ENCODE measurements around the gene DCXR. TPM values are rescaled to one million over a fixed set of nuclear protein-coding genes. Genes with fewer than 3 reads are reported as not detected.

The DCXR gene
- total and polyA plus RNA-seq, 10 of the 15 experiments (the other 5 are each of a cell fraction or from before 2014, with no cell fraction given) = 12.3 to 139 (median 88.9) TPM

DNA sequence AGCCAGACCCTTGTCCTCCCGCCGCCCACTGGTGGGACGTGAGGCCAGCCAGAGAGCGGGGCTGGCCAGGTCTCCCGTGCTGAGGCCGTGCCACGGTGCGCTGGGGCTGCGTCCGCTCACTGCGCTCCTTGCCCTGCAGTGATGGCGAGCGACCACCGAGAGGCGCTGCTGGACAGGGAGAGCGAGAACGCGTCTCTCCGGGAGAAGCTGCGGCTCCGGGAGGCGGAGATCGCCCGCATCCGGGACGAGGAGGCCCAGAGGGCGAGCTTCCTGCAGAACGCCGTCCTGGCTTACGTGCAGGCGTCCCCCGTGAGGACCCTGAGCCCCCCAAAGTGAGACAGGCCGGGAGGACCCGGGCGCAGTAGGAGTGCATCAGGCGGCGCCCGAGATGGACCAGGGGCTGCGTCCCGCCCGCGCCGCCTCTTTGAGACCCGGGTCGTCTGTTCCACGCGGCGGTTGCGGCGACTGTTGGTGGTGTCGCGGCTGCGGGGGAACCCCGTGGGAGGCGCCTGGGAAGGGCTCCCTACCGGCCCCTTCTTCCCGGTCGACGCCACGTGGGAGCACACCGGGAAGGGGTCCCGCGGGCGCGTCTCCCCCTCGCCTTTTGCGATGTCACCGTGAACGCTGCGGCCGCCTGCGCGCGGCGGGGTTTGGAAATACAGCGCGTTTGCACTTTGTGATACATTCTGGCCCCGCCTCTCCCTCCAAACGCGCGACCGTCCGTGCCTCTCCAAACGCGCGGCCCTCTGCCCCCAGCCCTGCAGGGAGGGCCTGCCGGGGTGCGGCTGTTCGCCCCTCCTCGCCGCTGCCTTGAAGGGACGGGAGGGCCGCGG is 6.8 kb downstream of the DCXR start (continued):
- TF ChIP-seq, protein P1, sequence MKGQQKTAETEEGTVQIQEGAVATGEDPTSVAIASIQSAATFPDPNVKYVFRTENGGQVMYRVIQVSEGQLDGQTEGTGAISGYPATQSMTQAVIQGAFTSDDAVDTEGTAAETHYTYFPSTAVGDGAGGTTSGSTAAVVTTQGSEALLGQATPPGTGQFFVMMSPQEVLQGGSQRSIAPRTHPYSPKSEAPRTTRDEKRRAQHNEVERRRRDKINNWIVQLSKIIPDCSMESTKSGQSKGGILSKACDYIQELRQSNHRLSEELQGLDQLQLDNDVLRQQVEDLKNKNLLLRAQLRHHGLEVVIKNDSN (IDR thresholded peaks at IDR 0.05; ENCODE audit: borderline replicate concordance, extremely low read length, insufficient read depth, low read depth, low read length) = no peak
- TF ChIP-seq, protein P2, sequence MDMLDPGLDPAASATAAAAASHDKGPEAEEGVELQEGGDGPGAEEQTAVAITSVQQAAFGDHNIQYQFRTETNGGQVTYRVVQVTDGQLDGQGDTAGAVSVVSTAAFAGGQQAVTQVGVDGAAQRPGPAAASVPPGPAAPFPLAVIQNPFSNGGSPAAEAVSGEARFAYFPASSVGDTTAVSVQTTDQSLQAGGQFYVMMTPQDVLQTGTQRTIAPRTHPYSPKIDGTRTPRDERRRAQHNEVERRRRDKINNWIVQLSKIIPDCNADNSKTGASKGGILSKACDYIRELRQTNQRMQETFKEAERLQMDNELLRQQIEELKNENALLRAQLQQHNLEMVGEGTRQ (IDR thresholded peaks at IDR 0.05; ENCODE audit: borderline replicate concordance, low read depth, low read length) = no peak
- no peak for TF ChIP-seq ZNF24 (IDR thresholded peaks at IDR 0.05)
- TF ChIP-seq RAD21 (IDR thresholded peaks at IDR 0.05; ENCODE audit: insufficient read depth, low read depth, low read length) = peak; percentile 94
- TF ChIP-seq FOS (IDR thresholded peaks at IDR 0.05; ENCODE audit: borderline replicate concordance, extremely low read depth, insufficient read length) = no peak
- TF ChIP-seq KAT2A (conservative IDR thresholded peaks at IDR 0.05; ENCODE audit: control insufficient read depth, low read depth, low read length) = no peak
- TF ChIP-seq, protein P3, sequence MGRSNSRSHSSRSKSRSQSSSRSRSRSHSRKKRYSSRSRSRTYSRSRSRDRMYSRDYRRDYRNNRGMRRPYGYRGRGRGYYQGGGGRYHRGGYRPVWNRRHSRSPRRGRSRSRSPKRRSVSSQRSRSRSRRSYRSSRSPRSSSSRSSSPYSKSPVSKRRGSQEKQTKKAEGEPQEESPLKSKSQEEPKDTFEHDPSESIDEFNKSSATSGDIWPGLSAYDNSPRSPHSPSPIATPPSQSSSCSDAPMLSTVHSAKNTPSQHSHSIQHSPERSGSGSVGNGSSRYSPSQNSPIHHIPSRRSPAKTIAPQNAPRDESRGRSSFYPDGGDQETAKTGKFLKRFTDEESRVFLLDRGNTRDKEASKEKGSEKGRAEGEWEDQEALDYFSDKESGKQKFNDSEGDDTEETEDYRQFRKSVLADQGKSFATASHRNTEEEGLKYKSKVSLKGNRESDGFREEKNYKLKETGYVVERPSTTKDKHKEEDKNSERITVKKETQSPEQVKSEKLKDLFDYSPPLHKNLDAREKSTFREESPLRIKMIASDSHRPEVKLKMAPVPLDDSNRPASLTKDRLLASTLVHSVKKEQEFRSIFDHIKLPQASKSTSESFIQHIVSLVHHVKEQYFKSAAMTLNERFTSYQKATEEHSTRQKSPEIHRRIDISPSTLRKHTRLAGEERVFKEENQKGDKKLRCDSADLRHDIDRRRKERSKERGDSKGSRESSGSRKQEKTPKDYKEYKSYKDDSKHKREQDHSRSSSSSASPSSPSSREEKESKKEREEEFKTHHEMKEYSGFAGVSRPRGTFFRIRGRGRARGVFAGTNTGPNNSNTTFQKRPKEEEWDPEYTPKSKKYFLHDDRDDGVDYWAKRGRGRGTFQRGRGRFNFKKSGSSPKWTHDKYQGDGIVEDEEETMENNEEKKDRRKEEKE (IDR thresholded peaks at IDR 0.05) = no peak
- TF ChIP-seq GABPA (IDR thresholded peaks at IDR 0.05; ENCODE audit: low read depth) = no peak
- TF ChIP-seq, protein P4, sequence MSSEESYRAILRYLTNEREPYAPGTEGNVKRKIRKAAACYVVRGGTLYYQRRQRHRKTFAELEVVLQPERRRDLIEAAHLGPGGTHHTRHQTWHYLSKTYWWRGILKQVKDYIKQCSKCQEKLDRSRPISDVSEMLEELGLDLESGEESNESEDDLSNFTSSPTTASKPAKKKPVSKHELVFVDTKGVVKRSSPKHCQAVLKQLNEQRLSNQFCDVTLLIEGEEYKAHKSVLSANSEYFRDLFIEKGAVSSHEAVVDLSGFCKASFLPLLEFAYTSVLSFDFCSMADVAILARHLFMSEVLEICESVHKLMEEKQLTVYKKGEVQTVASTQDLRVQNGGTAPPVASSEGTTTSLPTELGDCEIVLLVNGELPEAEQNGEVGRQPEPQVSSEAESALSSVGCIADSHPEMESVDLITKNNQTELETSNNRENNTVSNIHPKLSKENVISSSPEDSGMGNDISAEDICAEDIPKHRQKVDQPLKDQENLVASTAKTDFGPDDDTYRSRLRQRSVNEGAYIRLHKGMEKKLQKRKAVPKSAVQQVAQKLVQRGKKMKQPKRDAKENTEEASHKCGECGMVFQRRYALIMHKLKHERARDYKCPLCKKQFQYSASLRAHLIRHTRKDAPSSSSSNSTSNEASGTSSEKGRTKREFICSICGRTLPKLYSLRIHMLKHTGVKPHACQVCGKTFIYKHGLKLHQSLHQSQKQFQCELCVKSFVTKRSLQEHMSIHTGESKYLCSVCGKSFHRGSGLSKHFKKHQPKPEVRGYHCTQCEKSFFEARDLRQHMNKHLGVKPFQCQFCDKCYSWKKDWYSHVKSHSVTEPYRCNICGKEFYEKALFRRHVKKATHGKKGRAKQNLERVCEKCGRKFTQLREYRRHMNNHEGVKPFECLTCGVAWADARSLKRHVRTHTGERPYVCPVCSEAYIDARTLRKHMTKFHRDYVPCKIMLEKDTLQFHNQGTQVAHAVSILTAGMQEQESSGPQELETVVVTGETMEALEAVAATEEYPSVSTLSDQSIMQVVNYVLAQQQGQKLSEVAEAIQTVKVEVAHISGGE (CRISPR knock-in tag; IDR thresholded peaks at IDR 0.05) = no peak
- no peak for TF ChIP-seq CBX3 (IDR thresholded peaks at IDR 0.05; ENCODE audit: borderline replicate concordance, low read depth)
- TF ChIP-seq HDAC6 (IDR thresholded peaks at IDR 0.05; ENCODE audit: unreplicated experiment) = peak; percentile 29
- no peak for TF ChIP-seq MEF2A (IDR thresholded peaks at IDR 0.05; ENCODE audit: insufficient read depth, low read depth, low read length)
- TF ChIP-seq ASH2L (IDR thresholded peaks at IDR 0.05; ENCODE audit: borderline replicate concordance, low read depth) = no peak
- no peak for TF ChIP-seq TBL1XR1 (IDR thresholded peaks at IDR 0.05; ENCODE audit: low read depth, low read length)
- TF ChIP-seq SPI1 (IDR thresholded peaks at IDR 0.05; ENCODE audit: borderline replicate concordance, insufficient read depth, low read depth, low read length) = no peak
- TF ChIP-seq DPF2 (IDR thresholded peaks at IDR 0.05) = no peak; the same call in 1 of the 2 replicates
- no peak for TF ChIP-seq ESRRA (IDR thresholded peaks at IDR 0.05; ENCODE audit: low read length)
- no peak for TF ChIP-seq CREB1 (IDR thresholded peaks at IDR 0.05; ENCODE audit: low read depth)
- TF ChIP-seq NBN (IDR thresholded peaks at IDR 0.05) = no peak
- peak; percentile 50 for TF ChIP-seq EED (IDR thresholded peaks at IDR 0.05; ENCODE audit: low read depth)
- TF ChIP-seq NFIC (IDR thresholded peaks at IDR 0.05; ENCODE audit: low read depth, low read length) = no peak
